Gastrocnemius medialis (tissue), 4 donors: ENCODE data around the gene BICD1.

Experiments
- POLR2A ChIP-seq, 2 donors: fragments of 450-650 bp; IDR thresholded peaks; one replicate each; pipeline ENCODE4 v1.6.1; 2017; ENCODE audit warnings: antibody characterized with exemption in 2 of 2, mild to moderate bottlenecking in 2 of 2, moderate library complexity in 2 of 2
- TF ChIP-seq, protein P1 (sequence below), 5 experiments: fragments of 450-650 bp in 3 of 5; fragments of 200-600 bp in 2 of 5; sonication (generic) in 2 of 5; IDR thresholded peaks in 4 of 5; conservative IDR thresholded peaks in 1 of 5; 1 replicate in 4 of 5; 2 replicates in 1 of 5; pipeline ENCODE4 v1.5.1; 2016 to 2019; ENCODE audit warnings: antibody characterized with exemption in 5 of 5, mild to moderate bottlenecking in 3 of 5, moderate library complexity in 3 of 5

DNA sequence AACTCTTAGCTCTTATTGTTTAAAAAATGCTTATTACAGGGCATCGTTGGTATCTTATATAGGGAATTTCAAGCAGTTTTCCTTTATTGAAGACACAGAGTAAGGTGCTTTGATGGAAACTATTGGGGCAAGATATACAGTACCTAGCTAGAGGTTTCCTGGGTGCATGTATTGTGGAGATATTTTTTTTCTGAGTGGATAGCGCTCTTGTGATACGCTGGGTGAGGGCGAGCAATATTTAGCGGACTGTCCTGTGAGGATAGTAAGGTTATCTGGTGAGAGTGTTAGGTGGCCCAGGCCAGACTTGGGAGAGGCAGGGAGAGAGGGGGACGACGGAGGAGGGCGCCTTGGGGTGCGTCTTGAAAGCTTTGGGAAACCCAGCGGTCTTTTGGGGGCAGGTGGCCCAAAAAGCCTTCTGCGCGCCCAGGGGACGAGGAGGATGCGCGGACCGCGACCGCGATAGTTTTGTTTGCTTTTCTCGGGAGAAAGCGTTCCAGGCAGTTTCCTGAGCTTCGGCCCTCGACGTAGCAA lies 596 bp upstream of the BICD1 start:
- TF ChIP-seq POLR2A (IDR thresholded peaks at IDR 0.05): no peak
- TF ChIP-seq, protein P1, sequence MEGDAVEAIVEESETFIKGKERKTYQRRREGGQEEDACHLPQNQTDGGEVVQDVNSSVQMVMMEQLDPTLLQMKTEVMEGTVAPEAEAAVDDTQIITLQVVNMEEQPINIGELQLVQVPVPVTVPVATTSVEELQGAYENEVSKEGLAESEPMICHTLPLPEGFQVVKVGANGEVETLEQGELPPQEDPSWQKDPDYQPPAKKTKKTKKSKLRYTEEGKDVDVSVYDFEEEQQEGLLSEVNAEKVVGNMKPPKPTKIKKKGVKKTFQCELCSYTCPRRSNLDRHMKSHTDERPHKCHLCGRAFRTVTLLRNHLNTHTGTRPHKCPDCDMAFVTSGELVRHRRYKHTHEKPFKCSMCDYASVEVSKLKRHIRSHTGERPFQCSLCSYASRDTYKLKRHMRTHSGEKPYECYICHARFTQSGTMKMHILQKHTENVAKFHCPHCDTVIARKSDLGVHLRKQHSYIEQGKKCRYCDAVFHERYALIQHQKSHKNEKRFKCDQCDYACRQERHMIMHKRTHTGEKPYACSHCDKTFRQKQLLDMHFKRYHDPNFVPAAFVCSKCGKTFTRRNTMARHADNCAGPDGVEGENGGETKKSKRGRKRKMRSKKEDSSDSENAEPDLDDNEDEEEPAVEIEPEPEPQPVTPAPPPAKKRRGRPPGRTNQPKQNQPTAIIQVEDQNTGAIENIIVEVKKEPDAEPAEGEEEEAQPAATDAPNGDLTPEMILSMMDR (IDR thresholded peaks at IDR 0.05 in 4 of 5, conservative IDR thresholded peaks at IDR 0.05 in 1 of 5): no peak
